Measurements from ENCODE around the gene RAET1G. TPM values are rescaled to one million over a fixed set of nuclear protein-coding genes. Genes with fewer than 3 reads are reported as not detected.

The RAET1G gene
- total RNA-seq, 4 donors from 2014 or later, result 0.59 to 2.0 (median 1.6) TPM; not detected in 1

- no peaks in the 10 kb centered on the region for H3K36me3 ChIP-seq
- no peak overlapping the region for H3K4me3 ChIP-seq (replicated peaks in 1 of 3)
- TF ChIP-seq, protein P1, sequence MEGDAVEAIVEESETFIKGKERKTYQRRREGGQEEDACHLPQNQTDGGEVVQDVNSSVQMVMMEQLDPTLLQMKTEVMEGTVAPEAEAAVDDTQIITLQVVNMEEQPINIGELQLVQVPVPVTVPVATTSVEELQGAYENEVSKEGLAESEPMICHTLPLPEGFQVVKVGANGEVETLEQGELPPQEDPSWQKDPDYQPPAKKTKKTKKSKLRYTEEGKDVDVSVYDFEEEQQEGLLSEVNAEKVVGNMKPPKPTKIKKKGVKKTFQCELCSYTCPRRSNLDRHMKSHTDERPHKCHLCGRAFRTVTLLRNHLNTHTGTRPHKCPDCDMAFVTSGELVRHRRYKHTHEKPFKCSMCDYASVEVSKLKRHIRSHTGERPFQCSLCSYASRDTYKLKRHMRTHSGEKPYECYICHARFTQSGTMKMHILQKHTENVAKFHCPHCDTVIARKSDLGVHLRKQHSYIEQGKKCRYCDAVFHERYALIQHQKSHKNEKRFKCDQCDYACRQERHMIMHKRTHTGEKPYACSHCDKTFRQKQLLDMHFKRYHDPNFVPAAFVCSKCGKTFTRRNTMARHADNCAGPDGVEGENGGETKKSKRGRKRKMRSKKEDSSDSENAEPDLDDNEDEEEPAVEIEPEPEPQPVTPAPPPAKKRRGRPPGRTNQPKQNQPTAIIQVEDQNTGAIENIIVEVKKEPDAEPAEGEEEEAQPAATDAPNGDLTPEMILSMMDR (IDR thresholded peaks at IDR 0.05), result no peak
- no peak for TF ChIP-seq POLR2A (IDR thresholded peaks at IDR 0.05)
- no peaks in the 10 kb centered on the region for H3K27me3 ChIP-seq
- H3K27ac ChIP-seq, result no peak overlapping the region
- no peaks in the 10 kb centered on the region for H3K9me3 ChIP-seq
- DNase-seq, result no peak
- intact Hi-C loops (cut with DNase I), result loop anchor here (10.0 kb wide), 1 partner anchor 303 kb away; the partner anchor contains the start of gene GINM1
- 57 to 65% methylated on average over 4 of the region's 4 CpGs for WGBS, 2 donors
- H3K4me1 ChIP-seq, result peaks cover 0 to 6% of the 10 kb centered on the region in 2 donors
Measured at GRCh38 chr6:149867876-149868640, 54.9 kb downstream of the RAET1G start.

Other genes starting within 250 kb of the RAET1G start
- 10 to 100 TPM; 25.7 to 32.2 (median 30.0) TPM for gene LATS1, start 205.0 kb downstream of the RAET1G start, total RNA-seq
- 100 to 1,000 TPM in 1 of 4 donors, 10 to 100 TPM in 3; 31.1 to 112 (median 53.7) TPM for gene NUP43, start 176.6 kb downstream of the RAET1G start, total RNA-seq
- gene PCMT1, start 173.4 kb downstream of the RAET1G start, total RNA-seq, result 100 to 1,000 TPM in 1 of 4 donors, 10 to 100 TPM in 3; 62.2 to 133 (median 77.9) TPM
- 10 to 100 TPM; 39.4 to 76.8 (median 57.2) TPM for gene LRP11, start 58.8 kb downstream of the RAET1G start, total RNA-seq
- gene RAET1E, start 25.0 kb downstream of the RAET1G start, total RNA-seq, result 1 to 10 TPM in 1 of 4 donors, not detected in 3; 1.7 TPM
- gene ULBP2, start 18.9 kb upstream of the RAET1G start, total RNA-seq, result 1 to 10 TPM in 1 of 4 donors, under 1 TPM in 1, not detected in 2; 0.78 to 1.5 TPM
- under 1 TPM in 2 of 4 donors, not detected in 2; 0.33 to 0.46 TPM for gene ULBP1, start 40.8 kb upstream of the RAET1G start, total RNA-seq
- not detected for gene RAET1L, start 102.4 kb upstream of the RAET1G start, total RNA-seq
- 10 to 100 TPM in 3 of 4 donors, 1 to 10 TPM in 1; 2.4 to 31.7 (median 16.5) TPM for gene ULBP3, start 146.0 kb upstream of the RAET1G start, total RNA-seq
- 100 to 1,000 TPM in 1 of 4 donors, 10 to 100 TPM in 3; 34.7 to 102 (median 79.7) TPM for gene PPP1R14C, start 219.9 kb upstream of the RAET1G start, total RNA-seq